GM12864 (cell line): ENCODE data around the gene TXN2.

Experiments
- DNase-seq: peaks from one replicate; pipeline ENCODE4 v3.0.0-alpha.2; 2011; ENCODE audit warnings: low read depth
- H3K4me3 ChIP-seq: 2 replicates; pipeline ENCODE4 v1.5.1; 2011; ENCODE audit warnings: mild to moderate bottlenecking, low read depth, low read length, control low read depth
- CTCF ChIP-seq: IDR thresholded peaks from 2 replicates; pipeline ENCODE4 v1.5.1; 2011; ENCODE audit warnings: low read depth, mild to moderate bottlenecking, moderate library complexity, low read length, control low read depth, inconsistent platforms; ENCODE audit errors: missing control alignments

The TXN2 gene

GRCh38 chr22:36469094-36469710 is 12.2 kb downstream of the TXN2 start:
- DNase-seq: no peak
- no peak overlapping the region for H3K4me3 ChIP-seq
- no peak for TF ChIP-seq CTCF

- TF ChIP-seq CTCF: no peak
- no peak overlapping the region for H3K4me3 ChIP-seq
- no peak for DNase-seq
These were observed 13.5 kb downstream of the TXN2 start for GRCh38 chr22:36467946-36468345.

- TF ChIP-seq CTCF: no peak
- DNase-seq: no peak
- no peak overlapping the region for H3K4me3 ChIP-seq
These were observed 14.2 kb downstream of the TXN2 start for GRCh38 chr22:36467042-36467810.

GRCh38 chr22:36466258-36466657 is 15.2 kb downstream of the TXN2 start:
- TF ChIP-seq CTCF: no peak
- DNase-seq: no peak
- H3K4me3 ChIP-seq: no peak overlapping the region

- DNase-seq: no peak
- H3K4me3 ChIP-seq: no peak overlapping the region
- TF ChIP-seq CTCF: no peak
These were observed 16.0 kb downstream of the TXN2 start for GRCh38 chr22:36465232-36466021.

- TF ChIP-seq CTCF: no peak
- no peak for DNase-seq
- H3K4me3 ChIP-seq: no peak overlapping the region
These were observed 16.7 kb downstream of the TXN2 start for GRCh38 chr22:36464715-36465231.
